COR-L47 (cell line): Measurements from ENCODE around the gene PTPN3.

ENCODE experiments used
- DNase-seq: peaks from one replicate; lab custom pipeline; 2025; lab: John Stamatoyannopoulos, UW

The PTPN3 gene

GRCh38 chr9:109451311-109452025 is 46.6 kb downstream of the PTPN3 start:
- no peak for DNase-seq

DNA sequence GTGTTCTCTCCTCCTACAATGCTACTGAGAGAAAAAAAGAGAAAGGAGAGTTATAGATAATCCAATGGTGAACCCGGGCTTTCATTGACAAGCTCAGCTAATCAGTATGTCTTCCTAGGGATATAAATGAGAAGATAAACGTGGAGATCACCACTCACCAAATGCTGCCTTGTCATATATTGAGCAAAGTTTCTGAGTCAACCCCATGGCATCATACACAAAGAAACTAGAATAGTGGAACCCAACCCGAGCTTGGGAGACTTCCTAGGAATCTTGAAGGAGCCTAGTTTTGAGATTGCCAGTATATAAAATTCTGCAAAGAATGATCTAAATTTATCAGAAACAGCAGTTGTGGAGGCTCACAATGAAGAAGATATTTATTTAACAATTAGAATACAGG is 47.8 kb downstream of the PTPN3 start:
- no peak for DNase-seq

- no peak for DNase-seq
These were observed 48.9 kb downstream of the PTPN3 start for GRCh38 chr9:109449036-109449798.

- DNase-seq = no peak
These were observed 49.9 kb downstream of the PTPN3 start for GRCh38 chr9:109448223-109448622.

GRCh38 chr9:109447329-109448076 is 50.6 kb downstream of the PTPN3 start:
- DNase-seq = no peak

- no peak for DNase-seq
These were observed 53.3 kb downstream of the PTPN3 start for GRCh38 chr9:109444771-109445320.

GRCh38 chr9:109442716-109443115 is 55.4 kb downstream of the PTPN3 start:
- no peak for DNase-seq

DNA sequence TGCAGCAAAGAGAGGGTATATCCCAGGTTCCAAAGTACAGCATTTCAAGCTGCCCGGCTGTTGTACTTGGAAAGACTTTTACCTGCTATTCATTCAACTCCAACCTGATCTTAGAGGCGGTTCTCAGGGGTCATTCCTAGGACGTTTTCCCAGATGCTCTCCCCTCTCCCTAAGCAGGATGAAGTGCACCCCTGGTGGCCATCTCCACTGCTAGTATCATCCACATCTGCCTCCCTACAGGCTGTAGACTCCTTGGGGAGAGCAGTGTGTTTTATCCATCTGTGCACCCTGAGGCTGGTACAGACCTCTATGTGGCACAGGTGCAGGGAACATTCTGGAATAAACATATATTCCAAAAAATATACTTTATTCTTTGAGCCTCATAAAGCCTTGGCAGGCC is 56.8 kb downstream of the PTPN3 start:
- peak; percentile 10 for DNase-seq

- DNase-seq = peak; percentile 57
These were observed 57.3 kb downstream of the PTPN3 start for GRCh38 chr9:109440797-109441287.

DNA sequence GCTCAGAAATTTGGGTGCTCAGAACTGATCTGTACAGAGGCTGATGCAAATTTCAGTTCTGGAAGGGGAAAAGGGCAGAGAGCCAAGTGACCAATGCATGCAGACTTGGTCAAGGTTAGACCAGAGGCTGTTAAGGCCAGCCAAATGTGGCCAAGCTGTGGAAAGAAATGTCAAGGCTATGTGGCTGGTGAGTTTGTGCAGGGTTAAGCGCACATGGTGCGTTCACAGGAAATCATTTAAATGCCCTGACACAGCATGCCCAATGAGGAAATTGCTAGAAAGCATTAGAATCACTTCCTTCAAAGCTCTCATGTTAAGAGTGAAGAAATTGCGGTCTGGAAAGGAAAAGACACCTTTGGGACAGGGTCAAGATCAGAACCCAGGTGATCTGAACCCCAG is 58.0 kb downstream of the PTPN3 start:
- DNase-seq = no peak

DNA sequence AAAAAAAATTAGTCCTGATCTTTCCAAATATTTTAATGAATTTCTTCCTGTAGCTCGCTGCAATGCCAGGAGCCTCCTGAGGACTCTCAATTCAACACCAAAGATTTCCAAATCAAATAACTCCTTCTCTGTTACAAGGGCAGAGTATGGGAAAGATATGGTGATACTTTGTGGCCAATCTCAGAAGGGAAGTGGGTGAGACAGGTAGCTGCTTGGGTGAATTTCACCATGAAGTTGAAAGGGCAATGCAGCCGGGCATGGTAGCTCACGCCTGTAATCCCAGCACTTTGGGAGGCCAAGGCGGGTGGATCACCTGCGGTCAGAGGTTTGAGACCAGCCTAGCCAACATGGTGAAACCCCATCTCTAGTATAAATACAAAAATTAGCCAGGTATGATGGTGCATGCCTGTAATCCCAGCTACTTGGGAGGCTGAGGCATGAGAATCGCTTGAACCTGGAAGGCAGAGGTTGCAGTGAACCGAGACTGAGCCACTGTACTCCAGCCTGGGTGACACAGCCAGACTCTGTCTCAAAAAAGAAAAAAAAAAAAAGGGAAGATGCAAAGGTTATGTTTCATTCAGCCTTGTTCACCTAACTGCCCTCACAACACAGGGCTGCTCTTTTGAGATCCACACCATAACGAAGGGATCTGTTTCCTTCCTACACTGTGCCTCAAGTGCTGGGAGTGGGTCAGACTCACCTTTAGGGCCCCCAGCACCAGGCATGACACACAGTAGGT is 58.6 kb downstream of the PTPN3 start:
- DNase-seq = no peak

DNA sequence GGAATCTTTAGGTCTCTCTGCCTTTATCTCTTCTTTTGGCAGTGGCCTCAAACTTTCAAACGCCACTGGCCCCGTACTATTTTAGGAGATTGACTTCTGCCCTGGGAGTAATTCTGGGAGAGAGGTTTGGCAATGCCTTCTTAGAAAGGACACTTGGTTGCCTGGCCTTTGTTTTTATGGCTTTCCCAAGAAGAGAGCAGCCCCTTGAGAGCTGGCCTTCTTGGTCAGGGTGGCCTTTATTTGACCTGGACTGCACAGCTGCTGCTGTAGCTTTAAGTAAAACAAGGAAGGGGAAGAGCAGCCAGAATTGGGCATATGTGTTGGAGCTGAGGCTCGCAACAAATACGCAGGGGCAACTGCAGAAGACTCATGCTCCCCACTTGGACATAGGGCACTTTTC is 60.8 kb downstream of the PTPN3 start:
- no peak for DNase-seq

DNA sequence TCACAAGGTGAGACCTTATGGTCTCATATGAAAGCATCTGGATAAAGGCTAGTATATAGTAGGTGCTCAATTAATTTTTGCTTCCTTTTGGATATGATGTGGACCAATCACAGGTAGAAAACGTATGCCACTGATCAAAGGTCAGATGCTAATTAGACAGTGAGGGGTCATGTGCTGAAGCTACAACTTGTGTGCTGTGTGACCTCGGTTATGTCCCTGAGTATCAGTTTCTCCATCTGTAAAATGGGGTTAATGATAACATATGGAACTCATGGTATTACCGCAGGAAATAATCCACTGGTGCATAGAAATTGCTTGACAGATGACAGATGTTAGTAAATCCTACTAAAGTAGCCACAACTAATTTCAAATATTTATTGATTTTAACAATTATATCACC is 62.0 kb downstream of the PTPN3 start:
- DNase-seq = no peak

GRCh38 chr9:109433476-109433875 is 64.6 kb downstream of the PTPN3 start:
- no peak for DNase-seq

GRCh38 chr9:109430231-109430630 is 67.9 kb downstream of the PTPN3 start:
- no peak for DNase-seq

DNA sequence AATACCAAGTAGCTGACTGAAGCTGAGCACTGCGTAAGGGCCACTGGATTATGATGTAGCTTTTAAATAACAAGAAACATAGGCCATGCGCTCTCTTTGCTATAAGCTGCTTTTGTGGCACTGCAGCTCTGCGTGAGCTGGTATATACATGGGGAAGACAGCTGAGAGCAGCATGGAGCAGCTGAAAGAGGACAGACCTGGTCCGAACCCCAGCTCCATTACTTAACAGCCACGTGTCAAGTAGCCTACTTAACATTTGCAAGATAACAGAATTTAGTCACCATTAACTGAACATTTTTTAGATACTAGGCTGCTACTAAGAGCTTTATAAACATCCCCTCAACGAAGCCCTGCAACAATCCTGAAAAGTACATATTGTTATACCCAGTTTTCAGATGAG is 69.3 kb downstream of the PTPN3 start:
- no peak for DNase-seq

- DNase-seq = no peak
These were observed 70.2 kb downstream of the PTPN3 start for GRCh38 chr9:109427886-109428285.

- DNase-seq = no peak
These were observed 71.3 kb downstream of the PTPN3 start for GRCh38 chr9:109426626-109427402.

GRCh38 chr9:109424618-109425017 is 73.5 kb downstream of the PTPN3 start:
- DNase-seq = no peak

DNA sequence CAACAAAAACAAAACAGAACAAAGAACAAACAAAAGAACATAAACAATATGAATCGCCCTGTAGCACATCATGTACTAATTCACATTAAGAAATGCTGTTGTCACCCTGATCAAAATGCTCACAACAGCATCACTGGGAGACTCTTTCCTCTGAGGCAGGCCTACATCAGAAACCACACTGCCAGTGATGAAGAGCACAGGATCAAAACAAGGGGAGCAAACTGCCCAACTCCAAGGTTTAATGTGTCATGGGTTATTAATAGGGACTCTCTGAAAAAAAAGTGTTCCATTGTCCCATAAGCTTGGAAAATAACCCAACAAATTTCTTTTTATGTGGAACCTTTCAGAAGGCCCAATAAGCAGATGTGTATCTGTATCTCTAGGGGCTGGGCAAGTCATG is 74.2 kb downstream of the PTPN3 start:
- no peak for DNase-seq

GRCh38 chr9:109422641-109423040 is 75.5 kb downstream of the PTPN3 start:
- DNase-seq = no peak
